ENCODE data around the gene PCDHGA1. TPM values are rescaled to one million over a fixed set of nuclear protein-coding genes. Genes with fewer than 3 reads are reported as not detected.

The PCDHGA1 gene
- total and polyA plus RNA-seq, 9 of the 15 experiments (the other 6 are each of a cell fraction or from before 2014, with no cell fraction given) = 0.05 to 0.26 (median 0.18) TPM; not detected in 2

GRCh38 chr5:141560725-141561483 lies 230.6 kb downstream of the PCDHGA1 start (continued):
- TF ChIP-seq ZNF384 (IDR thresholded peaks at IDR 0.05; ENCODE audit: low read depth, low read length) (no peak), EHMT2 (IDR thresholded peaks at IDR 0.05) (no peak), EP300 (IDR thresholded peaks at IDR 0.05; ENCODE audit: low read length) (no peak), TAF15 (IDR thresholded peaks at IDR 0.05; ENCODE audit: low read depth, low read length) (no peak), TEAD4 (IDR thresholded peaks at IDR 0.05; ENCODE audit: low read length) (0 out of 2 replicates have a peak, but pooled peaks have one; percentile 22), TEAD4 (CRISPR knock-in tag; IDR thresholded peaks at IDR 0.05; ENCODE audit: borderline replicate concordance) (no peak), CHD1 (IDR thresholded peaks at IDR 0.05; ENCODE audit: low read length) (no peak), ZNF124 (CRISPR knock-in tag; IDR thresholded peaks at IDR 0.05) (no peak), TCF7L2 (IDR thresholded peaks at IDR 0.05; ENCODE audit: low read depth, low read length) (no peak), FOXJ3 (CRISPR knock-in tag; IDR thresholded peaks at IDR 0.05) (no peak), DACH1 (IDR thresholded peaks at IDR 0.05; ENCODE audit: partially characterized antibody) (no peak), ZNF507 (tag; conservative IDR thresholded peaks at IDR 0.05) (no peak), ZNF408 (CRISPR knock-in tag; IDR thresholded peaks at IDR 0.05; ENCODE audit: low read depth) (no peak), DIDO1 (tag; IDR thresholded peaks at IDR 0.05; ENCODE audit: low read depth) (no peak)
- TF ChIP-seq, protein P1, sequence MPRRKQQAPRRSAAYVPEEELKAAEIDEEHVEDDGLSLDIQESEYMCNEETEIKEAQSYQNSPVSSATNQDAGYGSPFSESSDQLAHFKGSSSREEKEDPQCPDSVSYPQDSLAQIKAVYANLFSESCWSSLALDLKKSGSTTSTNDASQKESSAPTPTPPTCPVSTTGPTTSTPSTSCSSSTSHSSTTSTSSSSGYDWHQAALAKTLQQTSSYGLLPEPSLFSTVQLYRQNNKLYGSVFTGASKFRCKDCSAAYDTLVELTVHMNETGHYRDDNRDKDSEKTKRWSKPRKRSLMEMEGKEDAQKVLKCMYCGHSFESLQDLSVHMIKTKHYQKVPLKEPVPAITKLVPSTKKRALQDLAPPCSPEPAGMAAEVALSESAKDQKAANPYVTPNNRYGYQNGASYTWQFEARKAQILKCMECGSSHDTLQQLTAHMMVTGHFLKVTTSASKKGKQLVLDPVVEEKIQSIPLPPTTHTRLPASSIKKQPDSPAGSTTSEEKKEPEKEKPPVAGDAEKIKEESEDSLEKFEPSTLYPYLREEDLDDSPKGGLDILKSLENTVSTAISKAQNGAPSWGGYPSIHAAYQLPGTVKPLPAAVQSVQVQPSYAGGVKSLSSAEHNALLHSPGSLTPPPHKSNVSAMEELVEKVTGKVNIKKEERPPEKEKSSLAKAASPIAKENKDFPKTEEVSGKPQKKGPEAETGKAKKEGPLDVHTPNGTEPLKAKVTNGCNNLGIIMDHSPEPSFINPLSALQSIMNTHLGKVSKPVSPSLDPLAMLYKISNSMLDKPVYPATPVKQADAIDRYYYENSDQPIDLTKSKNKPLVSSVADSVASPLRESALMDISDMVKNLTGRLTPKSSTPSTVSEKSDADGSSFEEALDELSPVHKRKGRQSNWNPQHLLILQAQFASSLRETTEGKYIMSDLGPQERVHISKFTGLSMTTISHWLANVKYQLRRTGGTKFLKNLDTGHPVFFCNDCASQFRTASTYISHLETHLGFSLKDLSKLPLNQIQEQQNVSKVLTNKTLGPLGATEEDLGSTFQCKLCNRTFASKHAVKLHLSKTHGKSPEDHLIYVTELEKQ (CRISPR knock-in tag; IDR thresholded peaks at IDR 0.05) = no peak
- TF ChIP-seq, protein P2, sequence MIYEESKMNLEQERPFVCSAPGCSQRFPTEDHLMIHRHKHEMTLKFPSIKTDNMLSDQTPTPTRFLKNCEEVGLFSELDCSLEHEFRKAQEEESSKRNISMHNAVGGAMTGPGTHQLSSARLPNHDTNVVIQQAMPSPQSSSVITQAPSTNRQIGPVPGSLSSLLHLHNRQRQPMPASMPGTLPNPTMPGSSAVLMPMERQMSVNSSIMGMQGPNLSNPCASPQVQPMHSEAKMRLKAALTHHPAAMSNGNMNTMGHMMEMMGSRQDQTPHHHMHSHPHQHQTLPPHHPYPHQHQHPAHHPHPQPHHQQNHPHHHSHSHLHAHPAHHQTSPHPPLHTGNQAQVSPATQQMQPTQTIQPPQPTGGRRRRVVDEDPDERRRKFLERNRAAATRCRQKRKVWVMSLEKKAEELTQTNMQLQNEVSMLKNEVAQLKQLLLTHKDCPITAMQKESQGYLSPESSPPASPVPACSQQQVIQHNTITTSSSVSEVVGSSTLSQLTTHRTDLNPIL (CRISPR knock-in tag; IDR thresholded peaks at IDR 0.05) = no peak
- TF ChIP-seq, protein P3, sequence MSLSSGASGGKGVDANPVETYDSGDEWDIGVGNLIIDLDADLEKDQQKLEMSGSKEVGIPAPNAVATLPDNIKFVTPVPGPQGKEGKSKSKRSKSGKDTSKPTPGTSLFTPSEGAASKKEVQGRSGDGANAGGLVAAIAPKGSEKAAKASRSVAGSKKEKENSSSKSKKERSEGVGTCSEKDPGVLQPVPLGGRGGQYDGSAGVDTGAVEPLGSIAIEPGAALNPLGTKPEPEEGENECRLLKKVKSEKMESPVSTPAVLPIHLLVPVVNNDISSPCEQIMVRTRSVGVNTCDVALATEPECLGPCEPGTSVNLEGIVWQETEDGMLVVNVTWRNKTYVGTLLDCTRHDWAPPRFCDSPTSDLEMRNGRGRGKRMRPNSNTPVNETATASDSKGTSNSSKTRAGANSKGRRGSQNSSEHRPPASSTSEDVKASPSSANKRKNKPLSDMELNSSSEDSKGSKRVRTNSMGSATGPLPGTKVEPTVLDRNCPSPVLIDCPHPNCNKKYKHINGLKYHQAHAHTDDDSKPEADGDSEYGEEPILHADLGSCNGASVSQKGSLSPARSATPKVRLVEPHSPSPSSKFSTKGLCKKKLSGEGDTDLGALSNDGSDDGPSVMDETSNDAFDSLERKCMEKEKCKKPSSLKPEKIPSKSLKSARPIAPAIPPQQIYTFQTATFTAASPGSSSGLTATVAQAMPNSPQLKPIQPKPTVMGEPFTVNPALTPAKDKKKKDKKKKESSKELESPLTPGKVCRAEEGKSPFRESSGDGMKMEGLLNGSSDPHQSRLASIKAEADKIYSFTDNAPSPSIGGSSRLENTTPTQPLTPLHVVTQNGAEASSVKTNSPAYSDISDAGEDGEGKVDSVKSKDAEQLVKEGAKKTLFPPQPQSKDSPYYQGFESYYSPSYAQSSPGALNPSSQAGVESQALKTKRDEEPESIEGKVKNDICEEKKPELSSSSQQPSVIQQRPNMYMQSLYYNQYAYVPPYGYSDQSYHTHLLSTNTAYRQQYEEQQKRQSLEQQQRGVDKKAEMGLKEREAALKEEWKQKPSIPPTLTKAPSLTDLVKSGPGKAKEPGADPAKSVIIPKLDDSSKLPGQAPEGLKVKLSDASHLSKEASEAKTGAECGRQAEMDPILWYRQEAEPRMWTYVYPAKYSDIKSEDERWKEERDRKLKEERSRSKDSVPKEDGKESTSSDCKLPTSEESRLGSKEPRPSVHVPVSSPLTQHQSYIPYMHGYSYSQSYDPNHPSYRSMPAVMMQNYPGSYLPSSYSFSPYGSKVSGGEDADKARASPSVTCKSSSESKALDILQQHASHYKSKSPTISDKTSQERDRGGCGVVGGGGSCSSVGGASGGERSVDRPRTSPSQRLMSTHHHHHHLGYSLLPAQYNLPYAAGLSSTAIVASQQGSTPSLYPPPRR (CRISPR knock-in tag; IDR thresholded peaks at IDR 0.05; ENCODE audit: borderline replicate concordance) = no peak

All from K562 (cell line).